Small intestine (tissue), 7 donors: ENCODE measurements around the gene AFF3. TPM values are rescaled to one million over a fixed set of nuclear protein-coding genes. Genes with fewer than 3 reads are reported as not detected.

Source experiments
- DNase-seq, 2 donors: peaks; one replicate each; pipeline versions ENCODE4 v3.0.0 to v3.0.0-alpha.2; 2013
- FAIRE-seq: peaks from 2 replicates; lab custom pipeline; 2012; peaks lifted over from hg19 to GRCh38; lab: Jason Lieb, UNC
- H3K27ac ChIP-seq, 3 donors: one replicate each; pipeline ENCODE4 v1.5.1; 2013; ENCODE audit warnings: low read length in 2 of 3, mild to moderate bottlenecking in 2 of 3, control low read depth in 1 of 3, inconsistent platforms in 1 of 3, low read depth in 1 of 3, moderate library complexity in 1 of 3
- H3K27me3 ChIP-seq, 3 donors: one replicate each; pipeline ENCODE4 v1.6.1; 2013; ENCODE audit warnings: low read length in 3 of 3, inconsistent platforms in 1 of 3; ENCODE audit not compliant: control insufficient read depth in 3 of 3, insufficient read depth in 3 of 3
- H3K36me3 ChIP-seq, 3 donors: one replicate each; pipeline ENCODE4 v1.6.1; 2013; ENCODE audit warnings: low read length in 3 of 3, inconsistent platforms in 1 of 3, low read depth in 1 of 3, mild to moderate bottlenecking in 1 of 3, moderate library complexity in 1 of 3; ENCODE audit not compliant: control insufficient read depth in 3 of 3, insufficient read depth in 2 of 3
- H3K4me1 ChIP-seq, 3 donors: one replicate each; pipeline ENCODE4 v1.6.1; 2013; ENCODE audit warnings: low read length in 2 of 3, inconsistent platforms in 1 of 3, low read depth in 1 of 3, mild to moderate bottlenecking in 1 of 3, moderate library complexity in 1 of 3; ENCODE audit not compliant: control insufficient read depth in 3 of 3, insufficient read depth in 2 of 3
- H3K4me3 ChIP-seq, 3 donors: one replicate each; pipeline ENCODE4 v1.5.1; 2013; ENCODE audit warnings: low read length in 3 of 3, control low read depth in 1 of 3, inconsistent platforms in 1 of 3, low read depth in 1 of 3, mild to moderate bottlenecking in 1 of 3, moderate library complexity in 1 of 3
- H3K9me3 ChIP-seq, 2 donors: one replicate each; pipeline ENCODE4 v1.6.1; 2013; ENCODE audit warnings: low read depth in 1 of 2, low read length in 1 of 2; ENCODE audit not compliant: control insufficient read depth in 2 of 2, insufficient read depth in 1 of 2
- WGBS, 3 donors: extraction: QIAGEN DNeasy Blood & Tissue Kit; methylation state at CpG; one replicate each; pipeline ENCODE4 v1.1.7; 2013; 5-methylcytosine and 5-hydroxymethylcytosine counted together
- polyA plus RNA-seq, 4 donors: library from polyadenylated mRNA; stranded (reverse) in 3 of 4; unstranded in 1 of 4; fragments of 200-250 nt in 3 of 4; fragments of 120-200 nt in 1 of 4; gene quantifications; one replicate each; pipeline versions ENCODE4 v1.2.1 to v1.2.3, GENCODE V29; 2013
- donor health status: healthy with polysubstance abuse.
- donor health status: control.
- donor health status: control.
- donor health status: Bipolar disorder and iron deficiency.
- donor health status: healthy.

Gene AFF3
- polyA plus RNA-seq, 4 donors = 0.27 to 3.2 (median 0.92) TPM; not detected in 1

DNA sequence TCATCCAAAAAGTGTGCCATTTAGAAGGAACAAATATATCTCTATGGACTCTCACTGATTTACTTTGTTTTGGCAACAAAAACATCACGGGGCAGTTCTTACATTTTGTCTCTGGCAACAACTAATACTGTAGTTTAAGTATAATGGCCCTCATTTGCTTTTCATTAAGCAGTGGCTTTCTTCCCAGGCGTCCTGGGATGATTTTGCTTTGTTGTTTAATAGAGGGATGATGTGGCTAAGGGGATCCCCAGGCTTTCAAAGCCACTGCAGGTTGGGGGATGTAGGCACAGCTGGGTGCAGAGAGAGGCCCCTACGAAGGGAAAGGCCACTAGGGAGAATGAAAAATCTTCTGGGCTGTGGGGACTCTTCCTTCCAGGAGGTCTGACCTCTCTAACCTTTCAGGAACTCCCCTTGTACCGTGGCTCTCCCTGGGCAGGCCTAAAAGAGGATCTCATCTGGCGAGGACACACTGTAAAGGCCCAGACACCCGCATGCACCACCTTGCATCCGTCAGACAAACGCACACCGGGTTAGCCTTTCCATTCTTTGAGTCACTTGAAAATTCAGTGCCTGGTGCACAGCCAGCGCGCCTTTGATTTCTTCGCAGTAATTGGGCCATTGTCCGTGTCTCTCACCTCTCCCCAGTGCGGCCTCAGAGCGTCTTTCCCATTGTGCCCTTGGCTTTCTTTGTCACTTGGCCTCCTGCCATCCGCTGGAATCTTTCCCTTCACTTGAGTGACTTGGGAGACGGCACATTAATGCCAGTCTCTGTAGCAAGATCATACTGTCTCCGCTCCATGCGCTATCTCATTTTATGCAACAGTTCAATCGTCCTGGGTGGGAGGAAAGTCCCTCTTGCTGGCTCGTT, 40.3 kb upstream of the AFF3 start:
- H3K36me3 ChIP-seq = no peaks in the 10 kb centered on the region
- no peak overlapping the region for H3K27ac ChIP-seq
- H3K27me3 ChIP-seq = no peaks in the 10 kb centered on the region
- H3K4me1 ChIP-seq = no peaks in the 10 kb centered on the region
- 46 to 79% (median 58%) methylated on average over 21 of the region's 21 CpGs for WGBS, 3 donors
- no peak for FAIRE-seq
- peak in 1 of 2 donors; percentile 26 for DNase-seq
- no peak overlapping the region for H3K4me3 ChIP-seq
- H3K9me3 ChIP-seq = no peaks in the 10 kb centered on the region

DNA sequence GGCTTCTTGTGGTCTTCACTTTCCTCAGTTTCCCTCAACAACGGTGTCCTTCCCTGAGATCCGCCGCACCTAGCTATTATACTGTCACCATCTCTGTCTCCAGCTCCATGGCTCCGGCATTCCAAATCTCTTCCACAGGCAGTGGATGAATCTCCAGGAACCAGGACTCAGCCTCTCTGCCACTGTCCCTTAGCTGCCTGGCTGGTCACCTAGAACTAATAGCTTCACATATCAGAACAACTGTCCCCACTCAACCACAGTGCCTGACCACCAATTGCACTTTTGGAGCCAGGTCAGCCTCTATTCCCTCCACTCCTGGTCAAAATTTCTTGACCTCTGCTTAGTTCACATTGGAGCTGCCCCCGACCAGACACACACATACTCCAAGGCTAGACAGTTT, 38.1 kb upstream of the AFF3 start:
- H3K4me3 ChIP-seq = no peak overlapping the region
- 93 to 96% (median 96%) methylated on average over 5 of the region's 5 CpGs for WGBS, 3 donors
- no peaks in the 10 kb centered on the region for H3K27me3 ChIP-seq
- H3K27ac ChIP-seq = no peak overlapping the region
- no peak for FAIRE-seq
- H3K36me3 ChIP-seq = no peaks in the 10 kb centered on the region
- H3K9me3 ChIP-seq = no peaks in the 10 kb centered on the region
- DNase-seq = no peak
- no peaks in the 10 kb centered on the region for H3K4me1 ChIP-seq

DNA sequence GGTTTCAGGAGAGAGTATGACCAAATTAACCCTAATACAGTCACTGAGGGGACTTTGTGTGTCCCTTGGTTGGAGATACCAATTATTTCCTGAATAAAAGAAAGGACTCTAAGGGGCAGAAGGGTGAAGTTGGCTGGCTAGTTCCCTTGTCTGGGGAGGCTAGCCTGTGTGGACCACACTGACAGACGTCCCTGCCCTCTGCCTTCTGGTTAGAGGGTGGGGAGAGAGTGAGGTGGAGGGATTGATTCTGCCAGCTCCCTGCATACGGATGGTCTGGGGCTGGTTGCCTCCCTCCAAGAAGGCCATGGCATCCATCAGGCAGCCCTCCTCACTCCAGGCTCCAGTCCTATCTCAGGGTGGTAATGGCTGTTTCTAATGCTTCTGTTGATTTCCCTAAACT, 37.4 kb upstream of the AFF3 start:
- FAIRE-seq (no peak), DNase-seq (no peak)
- H3K4me1 ChIP-seq = no peaks in the 10 kb centered on the region
- 81 to 88% (median 88%) methylated on average over 2 of the region's 2 CpGs for WGBS, 3 donors
- H3K27me3 ChIP-seq = no peaks in the 10 kb centered on the region
- no peak overlapping the region for H3K27ac ChIP-seq
- no peaks in the 10 kb centered on the region for H3K36me3 ChIP-seq
- no peaks in the 10 kb centered on the region for H3K9me3 ChIP-seq
- H3K4me3 ChIP-seq = no peak overlapping the region

DNA sequence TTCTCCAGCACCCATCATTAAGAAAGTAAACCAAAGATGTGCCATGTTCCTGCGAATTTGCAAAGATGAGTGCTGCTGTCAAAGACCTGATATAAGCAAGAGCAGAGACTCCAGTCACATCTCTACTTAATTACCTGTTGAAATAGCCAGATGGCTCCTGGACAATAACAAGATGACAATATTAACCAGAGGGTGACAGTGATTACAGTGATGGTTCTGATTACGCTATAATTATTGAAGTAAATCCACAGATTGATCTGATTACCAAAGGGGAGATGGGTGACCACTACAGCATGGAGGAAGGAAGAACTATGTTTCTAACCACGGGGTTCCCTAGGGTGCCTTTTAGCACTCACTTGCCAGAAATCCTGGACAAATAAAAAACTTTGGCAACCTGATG, 36.5 kb upstream of the AFF3 start:
- Histone ChIP-seq H3K9me3 (no peaks in the 10 kb centered on the region), H3K4me1 (no peaks in the 10 kb centered on the region), H3K27me3 (no peaks in the 10 kb centered on the region), H3K4me3 (no peak overlapping the region), H3K27ac (no peak overlapping the region), H3K36me3 (no peaks in the 10 kb centered on the region)
- WGBS, 3 donors = 77 to 86% (median 81%) methylated on average over 3 of the region's 3 CpGs
- DNase-seq (no peak), FAIRE-seq (no peak)

DNA sequence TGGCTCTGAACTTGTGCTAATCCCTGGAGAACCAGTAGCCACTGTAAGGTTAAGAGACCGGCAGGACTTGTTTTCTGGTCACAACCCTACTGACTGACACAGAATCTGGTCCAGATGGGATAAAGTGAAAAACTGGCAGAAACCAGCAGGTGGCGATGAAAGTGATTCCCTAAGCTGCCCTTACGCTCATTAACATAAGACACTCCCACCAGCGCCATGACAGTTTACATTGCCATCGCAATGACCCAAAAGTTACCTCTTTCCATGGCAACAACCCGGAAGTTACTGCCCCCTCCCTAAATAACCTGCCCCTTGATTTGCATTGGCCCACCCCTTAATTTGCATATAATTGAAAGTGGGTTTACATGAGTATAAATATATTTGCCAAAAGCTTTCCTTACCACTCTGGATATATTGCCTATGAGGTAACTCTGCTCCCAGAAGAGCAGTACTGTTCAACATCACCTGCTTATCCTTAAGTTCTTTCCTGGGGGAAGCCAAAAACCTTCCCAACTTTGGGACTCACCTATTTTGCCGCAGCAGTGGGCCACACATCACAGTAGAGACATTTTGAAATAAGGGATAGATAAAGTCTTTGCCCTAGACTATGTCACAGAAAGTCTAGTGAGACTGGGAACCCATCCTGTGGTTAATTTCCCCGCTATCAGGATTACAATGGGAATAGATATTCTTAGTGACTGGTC, 35.8 kb upstream of the AFF3 start:
- H3K36me3 ChIP-seq = no peaks in the 10 kb centered on the region
- peak; percentile 40 to 43 for DNase-seq
- WGBS, 3 donors = 75 to 80% (median 78%) methylated on average over 8 of the region's 8 CpGs

DNA sequence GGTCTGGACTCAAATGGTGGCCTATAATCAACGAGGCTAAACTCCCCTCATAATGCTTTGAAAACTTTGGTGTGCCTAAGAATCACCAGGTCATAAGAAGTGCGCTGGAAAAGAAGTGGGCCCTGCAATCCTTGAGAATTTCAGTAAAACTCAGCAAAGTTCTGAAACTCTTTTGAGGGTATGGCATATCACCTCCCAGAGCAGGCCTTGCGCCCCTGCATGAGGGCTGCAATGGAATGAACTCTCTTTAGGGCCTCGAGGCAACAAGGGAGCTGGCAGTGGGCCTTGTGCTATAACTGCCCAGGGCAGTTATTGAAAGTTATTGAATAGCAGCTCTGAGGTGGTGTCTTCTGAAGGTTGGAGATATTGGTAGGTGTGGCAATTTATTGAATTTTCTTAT, 34.5 kb upstream of the AFF3 start:
- no peaks in the 10 kb centered on the region for H3K36me3 ChIP-seq
- 71 to 85% (median 76%) methylated on average over 4 of the region's 4 CpGs for WGBS, 3 donors
- FAIRE-seq = no peak
- no peaks in the 10 kb centered on the region for H3K27me3 ChIP-seq
- H3K4me3 ChIP-seq = no peak overlapping the region
- H3K9me3 ChIP-seq = no peaks in the 10 kb centered on the region
- DNase-seq = no peak
- H3K27ac ChIP-seq = no peak overlapping the region
- H3K4me1 ChIP-seq = no peaks in the 10 kb centered on the region

More for the DNA sequence above, 35.8 kb upstream of the AFF3 start:
- no peaks in the 10 kb centered on the region for H3K4me1 ChIP-seq
- H3K27me3 ChIP-seq = no peaks in the 10 kb centered on the region
- no peak overlapping the region for H3K4me3 ChIP-seq
- no peaks in the 10 kb centered on the region for H3K9me3 ChIP-seq
- H3K27ac ChIP-seq = no peak overlapping the region
- no peak for FAIRE-seq

DNA sequence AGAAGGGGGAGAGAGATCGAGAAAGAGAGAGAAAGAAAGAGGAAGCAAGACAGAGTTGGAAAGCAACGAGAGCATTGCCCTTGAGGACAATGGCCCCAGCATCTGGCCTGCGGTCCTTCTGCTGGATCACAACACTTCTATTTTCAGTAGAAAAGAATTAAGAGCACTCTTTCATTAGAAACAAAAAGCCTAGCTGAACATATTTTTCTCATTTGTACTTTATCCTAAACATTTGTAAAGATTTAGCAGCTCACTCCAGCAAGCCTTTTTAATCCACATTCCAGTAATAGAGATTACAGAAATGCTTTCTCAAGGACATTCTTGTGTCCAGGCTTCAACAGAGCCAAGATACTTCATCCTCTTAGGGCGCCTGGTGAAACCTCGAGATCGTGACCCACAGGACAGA, 31.6 kb upstream of the AFF3 start:
- H3K27me3 ChIP-seq = no peaks in the 10 kb centered on the region
- 61 to 80% (median 79%) methylated on average over 6 of the region's 6 CpGs for WGBS, 3 donors
- H3K4me3 ChIP-seq = no peak overlapping the region
- H3K9me3 ChIP-seq = no peaks in the 10 kb centered on the region
- DNase-seq (no peak), FAIRE-seq (no peak)
- no peaks in the 10 kb centered on the region for H3K36me3 ChIP-seq
- H3K27ac ChIP-seq = no peak overlapping the region
- no peaks in the 10 kb centered on the region for H3K4me1 ChIP-seq

DNA sequence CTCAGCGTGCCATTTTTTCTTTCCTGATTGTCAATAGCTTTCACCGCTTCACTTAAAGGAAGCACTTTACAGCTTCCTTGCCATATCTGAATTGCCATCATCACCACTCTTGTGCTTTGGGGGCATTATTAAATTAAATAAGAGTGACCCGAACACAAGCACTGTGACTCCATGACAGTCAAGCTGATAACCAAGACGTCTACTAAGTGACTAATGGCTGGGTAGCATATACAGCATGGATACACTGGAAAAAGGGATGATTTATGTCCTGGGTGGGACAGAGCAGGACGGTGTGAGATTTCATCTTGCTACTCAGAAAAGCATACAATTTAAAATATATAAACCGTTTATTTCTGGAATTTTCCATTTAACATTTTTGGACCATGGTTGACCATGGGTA, 24.3 kb upstream of the AFF3 start:
- Histone ChIP-seq H3K27ac (no peak overlapping the region), H3K27me3 (no peaks in the 10 kb centered on the region), H3K36me3 (no peaks in the 10 kb centered on the region), H3K4me1 (no peaks in the 10 kb centered on the region), H3K9me3 (no peaks in the 10 kb centered on the region), H3K4me3 (no peak overlapping the region)
- DNase-seq (no peak), FAIRE-seq (no peak)
- WGBS, 3 donors = 91 to 96% (median 93%) methylated on average over 6 of the region's 6 CpGs
